Ovary (tissue), 3 donors: ENCODE results near the gene TUFT1.

Experiments used
- EP300 ChIP-seq: sonication (generic); formaldehyde crosslinking; IDR thresholded peaks from one replicate; pipeline ENCODE4 v1.6.1; 2017; ENCODE audit warnings: antibody characterized with exemption
- POLR2A ChIP-seq: fragments of 450-650 bp; IDR thresholded peaks from one replicate; pipeline ENCODE4 v1.6.1; 2017; ENCODE audit warnings: antibody characterized with exemption, mild to moderate bottlenecking, moderate library complexity
- TF ChIP-seq, protein P1 (sequence below), 3 donors: fragments of 450-650 bp in 2 of 3; fragments of 200-600 bp in 1 of 3; IDR thresholded peaks; one replicate each; pipeline versions ENCODE4 v1.5.1 to v1.8.0; 2016 to 2022; ENCODE audit warnings: antibody characterized with exemption in 3 of 3, mild to moderate bottlenecking in 1 of 3
- donor health status: DM: no; HTN: no; CAD: no.

DNA sequence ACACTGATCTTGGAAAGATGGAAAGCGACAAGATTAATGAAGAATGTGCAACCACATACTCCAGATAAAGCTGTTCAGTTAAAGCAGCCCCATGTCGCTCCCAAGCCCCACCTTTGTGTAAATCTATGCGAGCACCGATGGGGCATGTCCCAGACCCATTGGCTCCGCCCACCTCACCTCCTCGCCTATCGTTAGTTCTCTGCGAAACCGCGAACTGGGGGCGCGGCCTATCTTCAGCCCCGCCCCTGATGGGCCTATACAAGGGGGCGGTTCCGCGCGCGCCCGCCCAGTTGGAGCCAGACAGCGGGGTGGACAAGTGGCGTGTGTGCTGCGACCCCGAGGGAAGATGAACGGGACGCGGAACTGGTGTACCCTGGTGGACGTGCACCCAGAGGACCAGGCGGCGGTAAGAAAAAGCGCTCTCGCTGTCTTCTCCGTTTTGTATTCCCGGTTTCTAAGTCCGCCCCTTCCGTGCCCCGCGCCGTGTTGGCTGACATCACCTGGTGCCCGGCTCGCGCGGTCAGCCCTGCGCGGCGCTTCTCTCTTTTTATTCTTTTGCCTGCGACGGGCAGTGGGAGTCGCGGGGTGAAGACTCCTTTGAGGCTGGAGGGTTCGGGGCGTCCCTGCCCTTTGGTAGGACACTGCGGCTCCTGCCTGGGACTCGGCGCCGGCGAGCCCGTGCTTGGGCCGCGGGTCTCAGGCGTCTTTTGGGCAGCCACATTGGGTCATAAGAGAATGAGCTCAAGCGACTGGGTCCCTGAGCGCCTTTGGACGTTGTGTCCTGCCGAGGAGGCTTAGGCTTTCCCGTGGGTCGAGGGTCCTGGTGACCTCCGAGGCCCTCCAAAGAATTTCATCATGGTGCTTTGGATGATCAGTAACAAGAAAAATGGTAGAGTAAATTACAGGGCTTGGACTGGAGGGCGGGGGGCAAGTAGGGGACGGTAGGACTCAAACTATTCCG is at the start of gene TUFT1:
- TF ChIP-seq, protein P1, sequence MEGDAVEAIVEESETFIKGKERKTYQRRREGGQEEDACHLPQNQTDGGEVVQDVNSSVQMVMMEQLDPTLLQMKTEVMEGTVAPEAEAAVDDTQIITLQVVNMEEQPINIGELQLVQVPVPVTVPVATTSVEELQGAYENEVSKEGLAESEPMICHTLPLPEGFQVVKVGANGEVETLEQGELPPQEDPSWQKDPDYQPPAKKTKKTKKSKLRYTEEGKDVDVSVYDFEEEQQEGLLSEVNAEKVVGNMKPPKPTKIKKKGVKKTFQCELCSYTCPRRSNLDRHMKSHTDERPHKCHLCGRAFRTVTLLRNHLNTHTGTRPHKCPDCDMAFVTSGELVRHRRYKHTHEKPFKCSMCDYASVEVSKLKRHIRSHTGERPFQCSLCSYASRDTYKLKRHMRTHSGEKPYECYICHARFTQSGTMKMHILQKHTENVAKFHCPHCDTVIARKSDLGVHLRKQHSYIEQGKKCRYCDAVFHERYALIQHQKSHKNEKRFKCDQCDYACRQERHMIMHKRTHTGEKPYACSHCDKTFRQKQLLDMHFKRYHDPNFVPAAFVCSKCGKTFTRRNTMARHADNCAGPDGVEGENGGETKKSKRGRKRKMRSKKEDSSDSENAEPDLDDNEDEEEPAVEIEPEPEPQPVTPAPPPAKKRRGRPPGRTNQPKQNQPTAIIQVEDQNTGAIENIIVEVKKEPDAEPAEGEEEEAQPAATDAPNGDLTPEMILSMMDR (IDR thresholded peaks at IDR 0.05), result no peak
- TF ChIP-seq POLR2A (peak; percentile 93), EP300 (no peak)
